HG03280 (cell line): ENCODE data around the gene GCK.
A peak's percentile ranks its signal among the peaks of the same experiment; 100 is the strongest.
"Not testable (repeated sequence)": the region's sequence is repeated elsewhere in the genome, so short reads cannot be mapped to it uniquely, and the experiment has no call there.

Experiments used
- ATAC-seq: cut with Tn5 transposase; IDR thresholded peaks from one replicate; pipeline ENCODE4 v1.9.1; 2021; ENCODE audit warnings: mild to moderate bottlenecking, moderate library complexity; ENCODE audit not compliant: unreplicated experiment

GCK gene

DNA sequence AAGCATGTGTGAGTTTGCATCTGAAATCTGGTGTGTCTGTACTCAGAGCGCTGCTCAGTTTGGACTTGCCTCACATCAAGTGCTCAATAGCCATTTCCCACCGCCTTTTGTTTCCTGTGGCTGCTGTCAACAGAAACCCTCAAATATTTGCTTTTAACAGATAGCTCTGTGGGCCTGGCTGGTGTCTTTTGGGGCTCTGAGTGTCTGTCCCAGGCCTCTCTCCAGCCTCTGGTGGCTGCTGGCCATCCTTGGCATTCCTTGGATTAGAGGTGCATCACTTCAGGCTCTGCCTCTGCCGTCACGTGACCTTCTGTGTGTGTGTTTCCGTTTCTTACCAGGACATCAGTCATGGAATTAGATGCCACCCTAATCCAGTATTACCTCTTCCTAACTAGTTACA lies 20.9 kb upstream of the GCK start:
- ATAC-seq = no peak

DNA sequence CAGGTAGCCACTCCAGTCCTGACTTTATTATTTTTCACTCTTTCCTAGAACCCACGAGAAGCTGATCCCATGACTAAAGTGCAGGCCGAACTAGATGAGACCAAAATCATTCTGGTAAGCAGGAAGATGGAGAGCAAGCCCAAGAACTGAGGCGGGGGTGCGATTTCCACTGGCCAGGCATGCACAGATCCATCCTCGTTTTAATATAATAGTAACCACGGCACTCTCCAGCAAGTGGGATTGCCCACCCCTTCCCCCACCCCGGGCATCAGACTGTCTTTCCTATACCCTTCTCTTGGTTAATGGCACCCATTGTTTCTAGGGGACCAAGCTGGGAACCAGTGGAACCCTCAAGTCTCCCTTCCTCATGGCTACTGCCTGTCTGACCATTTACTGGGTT lies 18.8 kb upstream of the GCK start:
- ATAC-seq = no peak

GRCh38 chr7:44206008-44206407 lies 16.8 kb upstream of the GCK start:
- no peak for ATAC-seq

- ATAC-seq = no peak
These were observed 12.6 kb upstream of the GCK start for GRCh38 chr7:44201813-44202212.

- peak; percentile 99 for ATAC-seq
These were observed 11.6 kb upstream of the GCK start, which contains the start of gene YKT6 for GRCh38 chr7:44200699-44201461. Gene YKT6 (plus strand): TSS chr7:44200978. CDS start chr7:44201136, 158 bp downstream.

DNA sequence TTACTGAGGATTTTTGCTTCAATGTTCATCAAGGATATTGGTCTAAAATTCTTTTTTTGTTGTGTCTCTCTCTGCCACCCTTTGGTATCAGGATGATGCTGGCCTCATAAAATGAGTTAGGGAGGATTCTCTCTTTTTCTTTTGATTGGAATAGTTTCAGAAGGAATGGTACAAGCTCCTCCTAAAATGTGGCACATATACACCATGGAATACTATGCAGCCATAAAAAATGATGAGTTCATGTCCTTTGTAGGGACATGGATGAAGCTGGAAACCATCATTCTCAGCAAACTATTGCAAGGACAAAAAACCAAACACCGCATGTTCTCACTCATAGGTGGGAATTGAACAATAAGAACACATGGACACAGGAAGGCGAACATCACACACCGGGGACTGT lies 10.9 kb upstream of the GCK start:
- ATAC-seq = not testable (repeated sequence)

- ATAC-seq = no peak
These were observed 8.2 kb upstream of the GCK start for GRCh38 chr7:44197474-44197873.

DNA sequence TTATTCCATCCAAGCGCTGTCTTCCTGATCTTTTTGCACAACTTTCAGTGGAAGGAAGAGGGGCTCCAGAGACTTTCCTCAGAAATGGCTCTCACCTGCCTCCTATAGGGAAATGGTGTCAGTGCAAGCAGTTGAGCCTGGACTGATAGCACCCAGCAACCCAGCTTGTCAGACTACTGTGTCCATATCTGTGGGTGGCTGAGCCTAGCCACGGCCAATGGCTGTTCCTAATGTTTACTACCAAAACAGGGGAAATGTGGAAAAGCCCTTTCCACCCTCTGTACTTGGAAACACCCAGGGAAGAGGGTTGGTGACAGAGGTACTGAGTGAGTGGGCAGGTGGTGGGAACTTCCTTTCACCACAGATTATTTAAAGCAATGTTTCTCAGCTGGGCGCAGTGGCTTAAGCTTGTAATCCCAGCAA lies 7.2 kb upstream of the GCK start:
- ATAC-seq = no peak

DNA sequence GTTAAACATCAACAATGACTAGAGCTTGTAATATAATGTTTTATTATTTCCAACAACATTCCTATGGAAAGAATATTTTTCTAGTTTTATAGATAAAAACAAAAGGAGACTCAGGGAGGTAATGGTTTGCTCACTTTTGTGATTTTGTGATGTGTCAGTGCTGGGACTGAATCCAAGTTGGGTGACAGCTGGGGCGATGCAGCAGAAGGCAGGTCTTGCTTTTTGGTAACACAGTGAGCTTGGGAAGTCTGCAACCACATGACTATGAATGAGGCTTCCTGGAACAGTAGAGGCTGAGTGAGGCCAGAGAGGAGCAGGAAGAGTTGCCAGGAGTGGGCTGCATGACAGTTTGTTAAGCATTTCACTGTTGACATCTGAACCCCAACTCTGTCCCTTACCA lies 6.7 kb upstream of the GCK start:
- ATAC-seq = no peak

- no peak for ATAC-seq
These were observed 5.4 kb upstream of the GCK start for GRCh38 chr7:44194562-44195145.

DNA sequence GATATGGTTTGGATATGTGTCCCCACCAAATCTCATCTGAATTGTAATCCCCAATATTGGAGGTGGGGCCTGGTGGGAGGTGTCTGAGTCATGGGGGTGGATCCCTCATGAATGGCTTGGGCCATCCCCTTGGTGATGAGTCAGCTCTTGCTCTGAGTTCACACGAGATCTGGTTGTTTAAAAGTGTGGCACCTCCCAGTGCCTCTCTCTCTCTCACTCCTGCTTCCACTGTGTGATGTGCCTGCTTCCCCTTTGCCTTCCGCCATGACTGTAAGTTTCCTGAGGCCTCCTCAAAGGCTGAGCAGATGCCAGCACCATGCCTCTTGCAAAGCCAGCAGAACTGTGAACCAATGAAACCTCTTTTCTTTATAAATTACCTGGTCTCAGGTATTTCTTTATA lies 4.8 kb upstream of the GCK start:
- no peak for ATAC-seq

- no peak for ATAC-seq
These were observed 4.0 kb upstream of the GCK start for GRCh38 chr7:44193011-44193802.

DNA sequence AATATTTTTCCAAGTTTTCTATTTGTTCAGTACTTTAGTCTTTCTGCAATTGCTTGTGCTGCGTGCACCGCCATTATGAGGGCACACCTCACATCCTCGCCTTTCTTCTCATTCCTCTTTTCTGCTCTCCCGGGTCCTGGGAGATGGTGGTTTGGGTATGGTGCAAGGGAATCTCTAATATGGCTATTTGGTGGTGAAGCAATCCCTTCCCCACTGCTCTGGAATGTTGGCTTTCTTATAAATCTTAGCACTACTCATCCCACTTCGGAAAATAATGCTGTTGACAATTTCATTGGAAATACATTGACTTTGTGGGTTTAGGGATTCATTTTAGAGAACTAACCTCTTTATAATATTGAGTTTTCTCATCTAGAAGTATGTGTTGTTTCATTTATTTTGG lies 1.9 kb upstream of the GCK start:
- no peak for ATAC-seq

- ATAC-seq = no peak
These were observed 994 bp upstream of the GCK start for GRCh38 chr7:44189993-44190872.

DNA sequence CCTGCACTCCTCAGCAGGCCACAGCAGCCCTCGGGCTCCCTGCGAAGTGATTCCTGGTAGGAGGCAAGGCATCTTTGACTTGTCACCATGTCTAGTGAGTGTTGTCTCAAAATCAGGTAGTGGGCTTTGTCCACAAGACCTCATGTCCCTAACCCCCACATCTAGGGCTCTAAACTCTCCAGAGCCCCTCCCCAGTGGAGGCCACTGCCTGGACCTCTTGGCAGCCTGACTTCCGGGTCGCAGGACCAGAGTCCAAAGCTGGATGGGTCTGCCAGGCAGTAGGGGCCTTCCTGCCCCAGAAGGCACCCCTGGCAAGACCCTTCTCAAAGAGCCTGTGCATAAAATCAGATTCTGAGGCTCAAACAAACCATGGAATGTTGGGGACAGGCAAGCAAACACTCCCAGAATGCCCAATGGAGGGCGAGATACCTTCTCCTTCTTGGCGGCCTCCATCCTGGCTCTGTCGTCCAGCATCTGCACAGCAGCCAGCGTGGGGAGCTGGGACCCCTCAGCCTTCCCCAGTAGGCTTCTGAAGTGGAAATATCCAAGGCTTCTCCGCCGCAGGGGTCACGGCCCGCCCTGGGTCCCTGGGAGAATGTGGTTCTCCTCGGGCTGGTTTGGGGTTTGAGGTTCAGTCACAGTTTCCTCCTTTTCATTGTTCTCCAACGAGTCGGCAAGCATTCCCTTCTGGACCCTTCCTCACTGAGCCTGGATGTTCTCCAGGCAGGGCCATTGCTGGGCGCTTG lies 586 bp downstream of the GCK start:
- ATAC-seq = no peak

GRCh38 chr7:44187636-44188416 lies 1.4 kb downstream of the GCK start:
- ATAC-seq = no peak

GRCh38 chr7:44186736-44187135 lies 2.5 kb downstream of the GCK start:
- ATAC-seq = no peak

DNA sequence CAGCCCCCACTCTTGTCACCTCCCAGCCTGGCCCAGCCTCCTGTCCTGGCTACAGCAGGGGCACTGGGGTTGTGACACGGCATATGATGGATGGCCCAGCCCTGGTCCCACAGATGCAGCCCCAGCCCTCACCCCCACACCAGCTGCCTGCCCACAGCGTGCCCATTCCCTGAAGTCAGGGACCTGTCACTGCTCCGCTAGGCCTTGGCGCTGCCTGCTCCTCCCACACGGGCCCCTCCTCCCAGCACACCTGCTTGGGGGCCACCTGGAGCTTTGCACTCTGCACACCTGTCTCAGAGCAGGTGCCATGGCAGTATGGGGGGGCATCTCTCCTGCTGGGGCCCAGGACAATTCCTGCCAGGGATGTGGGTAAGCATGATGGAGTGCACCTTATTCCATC lies 3.5 kb downstream of the GCK start:
- no peak for ATAC-seq

GRCh38 chr7:44184873-44185446 lies 4.3 kb downstream of the GCK start:
- no peak for ATAC-seq
